Endothelial cell of umbilical vein (primary cell): ENCODE data around the gene MCUR1.

Source experiments
- CTCF ChIP-seq, 2 donors: IDR thresholded peaks; 1 replicate in 1 of 2; 2 replicates in 1 of 2; pipeline ENCODE4 v1.5.1; 2011; ENCODE audit warnings: low read length in 2 of 2, mild to moderate bottlenecking in 2 of 2, moderate library complexity in 2 of 2, control low read depth in 1 of 2, inconsistent platforms in 1 of 2, low read depth in 1 of 2; ENCODE audit not compliant: insufficient read depth in 1 of 2; ENCODE audit errors: extremely low read depth in 1 of 2
- EZH2 ChIP-seq: IDR thresholded peaks from 2 replicates; pipeline ENCODE4 v1.6.1; 2012; ENCODE audit warnings: borderline replicate concordance, low read depth, mild to moderate bottlenecking, moderate library complexity, low read length, inconsistent platforms; ENCODE audit not compliant: severe bottlenecking
- FOS ChIP-seq: IDR thresholded peaks from 2 replicates; pipeline ENCODE4 v1.6.1; 2011; ENCODE audit warnings: mild to moderate bottlenecking, low read length, moderate library complexity, borderline replicate concordance; ENCODE audit not compliant: insufficient read depth
- GATA2 ChIP-seq: IDR thresholded peaks from 2 replicates; pipeline ENCODE4 v1.7.0; 2011; ENCODE audit warnings: low read depth, mild to moderate bottlenecking, moderate library complexity, mixed read lengths, low read length; ENCODE audit not compliant: insufficient read length, insufficient read depth
- JUN ChIP-seq: IDR thresholded peaks from 2 replicates; pipeline ENCODE4 v1.6.1; 2011; ENCODE audit warnings: borderline replicate concordance, low read depth; ENCODE audit not compliant: insufficient read length, insufficient read depth
- MAX ChIP-seq: IDR thresholded peaks from 2 replicates; pipeline ENCODE4 v1.6.1; 2011; ENCODE audit not compliant: insufficient read depth, insufficient read length
- MYC ChIP-seq: IDR thresholded peaks from one replicate; pipeline ENCODE4 v1.6.1; 2011; ENCODE audit warnings: mild to moderate bottlenecking, low read depth, low read length
- POLR2A ChIP-seq: IDR thresholded peaks from 2 replicates; pipeline ENCODE4 v1.6.1; 2012; ENCODE audit warnings: low read depth, mild to moderate bottlenecking, control low read depth, low read length
- POLR2AphosphoS5 ChIP-seq: IDR thresholded peaks from 2 replicates; pipeline ENCODE4 v1.6.1; 2012; ENCODE audit warnings: low read depth, mild to moderate bottlenecking, control low read depth, low read length, moderate library complexity; ENCODE audit not compliant: insufficient read depth

- no peak for TF ChIP-seq CTCF (IDR thresholded peaks at IDR 0.05; ENCODE audit: extremely low read depth in 1 of 2, insufficient read depth in 1 of 2, low read depth in 1 of 2, low read length in 2 of 2)
- TF ChIP-seq POLR2A, result no peak
- TF ChIP-seq EZH2, result no peak
- no peak for TF ChIP-seq POLR2AphosphoS5
- TF ChIP-seq GATA2, result no peak
- no peak for TF ChIP-seq MAX
- TF ChIP-seq JUN, result no peak
- TF ChIP-seq FOS, result no peak
- no peak for TF ChIP-seq MYC
Measured at GRCh38 chr6:13834790-13835189, 20.4 kb upstream of the MCUR1 start.
